HEK293 (cell line): ENCODE data around the gene HLA-DPB1.

Source experiments
- CTCF ChIA-PET: fragments of 350-600 bp; formaldehyde crosslinking; extraction: SDS; loops from one replicate; lab custom pipeline; 2021; ENCODE audit warnings: antibody characterized with exemption; lab: Yijun Ruan, JAX
- POLR2A ChIA-PET: fragments of 300-600 bp; formaldehyde crosslinking; extraction: SDS; loops from one replicate; lab custom pipeline; 2020; ENCODE audit warnings: antibody characterized with exemption, inconsistent platforms; lab: Yijun Ruan, JAX
- H3K27ac ChIP-seq: fragments of 200-500 bp; sonication (Bioruptor generic); 2 replicates; pipeline ENCODE4 v1.5.1; 2014; ENCODE audit warnings: low read depth, low read length, control low read depth, inconsistent platforms; ENCODE audit errors: extremely low read depth
- H3K36me3 ChIP-seq, 2 experiments: fragments of 200-500 bp in 1 of 2; sonication (Bioruptor generic) in 1 of 2; 1 replicate in 1 of 2; 2 replicates in 1 of 2; pipeline ENCODE4 v1.5.1; 2014 to 2017; ENCODE audit warnings: inconsistent platforms in 2 of 2, low read length in 2 of 2; ENCODE audit not compliant: control insufficient read depth in 2 of 2, insufficient read depth in 1 of 2
- H3K4me1 ChIP-seq: fragments of 200-500 bp; sonication (Bioruptor generic); 2 replicates; pipeline ENCODE4 v1.5.1; 2014; ENCODE audit warnings: mild to moderate bottlenecking, low read length, inconsistent platforms; ENCODE audit not compliant: control insufficient read depth, insufficient read depth
- H3K4me3 ChIP-seq: 2 replicates; pipeline ENCODE4 v1.5.1; 2011; ENCODE audit warnings: low read depth, mild to moderate bottlenecking, control low read depth, low read length, moderate library complexity
- H3K9me3 ChIP-seq: fragments of 200-500 bp; sonication (Bioruptor generic); 2 replicates; pipeline ENCODE4 v1.5.1; 2014; ENCODE audit warnings: low read depth, low read length, inconsistent platforms; ENCODE audit not compliant: control insufficient read depth, insufficient read depth
- OVOL3 ChIP-seq: fragments of 450-650 bp; formaldehyde crosslinking; IDR thresholded peaks from 2 replicates; pipeline ENCODE4 v1.5.1; 2016; ENCODE audit warnings: missing biosample characterization, missing genetic modification characterization
- PRDM10 ChIP-seq: fragments of 450-650 bp; formaldehyde crosslinking; IDR thresholded peaks from 2 replicates; pipeline ENCODE4 v1.5.1; 2016; ENCODE audit warnings: missing biosample characterization, missing genetic modification characterization
- PRDM6 ChIP-seq: fragments of 450-650 bp; formaldehyde crosslinking; IDR thresholded peaks from 2 replicates; pipeline ENCODE4 v1.5.1; 2017; ENCODE audit warnings: missing biosample characterization, missing genetic modification characterization
- YY2 ChIP-seq: fragments of 450-650 bp; formaldehyde crosslinking; IDR thresholded peaks from 2 replicates; pipeline ENCODE4 v1.5.1; 2016; ENCODE audit warnings: missing biosample characterization, missing genetic modification characterization
- ZNF175 ChIP-seq: fragments of 450-650 bp; formaldehyde crosslinking; IDR thresholded peaks from 2 replicates; pipeline ENCODE4 v1.5.1; 2016; ENCODE audit warnings: missing biosample characterization, missing genetic modification characterization
- ZNF449 ChIP-seq: fragments of 450-650 bp; formaldehyde crosslinking; IDR thresholded peaks from 2 replicates; pipeline ENCODE4 v1.5.1; 2017; ENCODE audit warnings: missing biosample characterization, mild to moderate bottlenecking, missing genetic modification characterization, moderate library complexity
- ZNF768 ChIP-seq: fragments of 450-650 bp; formaldehyde crosslinking; IDR thresholded peaks from 2 replicates; pipeline ENCODE4 v1.5.1; 2018; ENCODE audit warnings: missing biosample characterization, mild to moderate bottlenecking, missing genetic modification characterization

Gene HLA-DPB1

GRCh38 chr6:33077908-33078307 lies 2.1 kb downstream of the HLA-DPB1 start (continued):
- TF ChIP-seq ZNF449 (tag by site-specific recombination) (no peak), PRDM10 (tag by site-specific recombination) (peak; percentile 77), OVOL3 (tag by site-specific recombination) (no peak)
- TF ChIP-seq, all 188 proteins: peak for 4

GRCh38 chr6:33078442-33078841 lies 2.7 kb downstream of the HLA-DPB1 start:
- ChIA-PET CTCF (interaction anchor here (0.6 to 1.3 kb wide), 5 partner anchors 21 to 306 kb away, joined by 3 to 4 read pairs (median 3); no protein-coding TSS in a partner anchor), POLR2A (no interaction called here)
- Histone ChIP-seq H3K36me3 (no peaks in the 10 kb centered on the region), H3K4me3 (no peak overlapping the region), H3K9me3 (no peaks in the 10 kb centered on the region)
- TF ChIP-seq PRDM6 (tag by site-specific recombination) (peak; percentile 56; the same call in 1 of the 2 replicates), ZNF768 (tag by site-specific recombination) (no peak), YY2 (tag by site-specific recombination) (no peak)
- TF ChIP-seq, all 188 proteins: peak for 1
- peaks cover 5% of the 10 kb centered on the region for H3K4me1 ChIP-seq
- H3K27ac ChIP-seq: no peak overlapping the region

- Histone ChIP-seq H3K36me3 (no peaks in the 10 kb centered on the region), H3K27ac (no peak overlapping the region), H3K4me1 (peaks cover 5% of the 10 kb centered on the region), H3K4me3 (no peak overlapping the region), H3K9me3 (no peaks in the 10 kb centered on the region)
- peak; percentile 64 for TF ChIP-seq PRDM10 (tag by site-specific recombination)
- no peak for TF ChIP-seq ZNF175 (tag by site-specific recombination)
- POLR2A ChIA-PET: no interaction called here
- CTCF ChIA-PET: interaction anchor here (1.0 to 5.0 kb wide), 5 partner anchors 7 to 66 kb away, joined by 3 to 37 read pairs (median 4); no protein-coding TSS in a partner anchor
These were observed 3.2 kb downstream of the HLA-DPB1 start for GRCh38 chr6:33078919-33079521.
